Ovary (tissue), 9 donors: ENCODE data around the gene GCC2. TPM values are rescaled to one million over a fixed set of nuclear protein-coding genes. Genes with fewer than 3 reads are reported as not detected.
"Not testable (repeated sequence)": the region's sequence is repeated elsewhere in the genome, so short reads cannot be mapped to it uniquely, and the experiment has no call there.

Experiments
- DNase-seq, 5 donors: peaks; one replicate each; pipeline ENCODE4 v3.0.0-alpha.2; 2019 to 2020
- H3K27ac ChIP-seq, 2 donors: fragments of 200-600 bp; one replicate each; pipeline versions ENCODE4 v1.5.1 to v1.8.0; 2019 to 2022
- H3K27me3 ChIP-seq: fragments of 200-600 bp; one replicate; pipeline ENCODE4 v1.8.0; 2022
- H3K36me3 ChIP-seq: fragments of 200-600 bp; sonication (generic); one replicate; pipeline ENCODE4 v1.5.1; 2019
- H3K4me1 ChIP-seq: one replicate; pipeline ENCODE4 v1.8.1; 2013; ENCODE audit warnings: mild to moderate bottlenecking, moderate library complexity; ENCODE audit not compliant: insufficient read depth
- H3K4me3 ChIP-seq: fragments of 200-600 bp; sonication (generic); one replicate; pipeline ENCODE4 v1.5.1; 2017
- H3K9me3 ChIP-seq, 2 donors: fragments of 200-600 bp in 1 of 2; sonication (generic) in 1 of 2; one replicate each; pipeline versions ENCODE4 v1.5.1 to v1.8.1; 2013 to 2019; ENCODE audit warnings: mild to moderate bottlenecking in 1 of 2, moderate library complexity in 1 of 2
- CTCF ChIP-seq, 3 donors: fragments of 450-650 bp in 2 of 3; fragments of 200-600 bp in 1 of 3; IDR thresholded peaks; one replicate each; pipeline versions ENCODE4 v1.5.1 to v1.8.0; 2016 to 2022; ENCODE audit warnings: antibody characterized with exemption in 3 of 3, mild to moderate bottlenecking in 1 of 3
- EP300 ChIP-seq: sonication (generic); formaldehyde crosslinking; IDR thresholded peaks from one replicate; pipeline ENCODE4 v1.6.1; 2017; ENCODE audit warnings: antibody characterized with exemption
- POLR2A ChIP-seq: fragments of 450-650 bp; IDR thresholded peaks from one replicate; pipeline ENCODE4 v1.6.1; 2017; ENCODE audit warnings: antibody characterized with exemption, mild to moderate bottlenecking, moderate library complexity
- WGBS, 3 donors: extraction: QIAGEN DNeasy Blood & Tissue Kit in 1 of 3; methylation state at CpG; one replicate each; pipeline versions ENCODE4 v1.1.5 to v1.1.7; 2013 to 2017; 5-methylcytosine and 5-hydroxymethylcytosine counted together
- intact Hi-C, 4 donors: fragments of 100-400 bp; cut with DNase I; formaldehyde crosslinking; loops; one replicate each; pipeline versions ENCODE4 v1.11.0 to v1.15.1; 2022 to 2023
- polyA plus RNA-seq, 2 donors: library from polyadenylated mRNA; stranded (reverse); fragments of 200-250 nt in 1 of 2; fragments of 350-450 nt in 1 of 2; fragmentation: Illumina TruSeq in 1 of 2; extraction: RNeasy Lipid Tissue Mini Kit (QIAGEN cat#74804) in 1 of 2; gene quantifications; one replicate each; pipeline ENCODE4 v1.2.3, GENCODE V29; 2013 to 2014
- total RNA-seq, 7 donors: library from RNA; depleted of rRNA in 2 of 7; stranded (reverse); fragments of >200 nt in 2 of 7; fragmentation: NEBNext Ultra II Directional in 3 of 7; extraction: Animal tissue kit (Norgen Biotek cat#: 25700) in 3 of 7; gene quantifications; one replicate each; pipeline versions ENCODE4 v1.1.0 to v1.2.4, GENCODE V29; 2016 to 2023
- donor health status: DM: no; HTN: no; CAD: no; lungs with moderate emphysema.
- donor health status: DM: no; HTN: no; CAD: no.
- donor health status: Bipolar disorder and iron deficiency.
- donor health status: DM: yes; HTN: yes; CAD: no.
- donor health status: DM: no; HTN: no; CAD: no.
- donor health status: DM: yes; HTN: yes; CAD: no.

Gene GCC2
- total and polyA plus RNA-seq, 9 donors, result 14.9 to 53.0 (median 42.1) TPM

- H3K9me3 ChIP-seq, result no peaks in the 10 kb centered on the region
- H3K36me3 ChIP-seq, result no peaks in the 10 kb centered on the region
- H3K27me3 ChIP-seq, result no peaks in the 10 kb centered on the region
- no peak overlapping the region for H3K27ac ChIP-seq
- DNase-seq, result no peak
- H3K4me3 ChIP-seq, result no peak overlapping the region
- no peak for TF ChIP-seq CTCF (IDR thresholded peaks at IDR 0.05)
- TF ChIP-seq EP300, result no peak
- TF ChIP-seq POLR2A, result no peak
- intact Hi-C loops, result no loop called here
- no peaks in the 10 kb centered on the region for H3K4me1 ChIP-seq
Observed at GRCh38 chr2:108491848-108492247, 42.8 kb downstream of the GCC2 start.

- Histone ChIP-seq H3K36me3 (no peaks in the 10 kb centered on the region), H3K4me3 (no peak overlapping the region), H3K4me1 (no peaks in the 10 kb centered on the region), H3K27me3 (no peaks in the 10 kb centered on the region), H3K27ac (no peak overlapping the region), H3K9me3 (no peaks in the 10 kb centered on the region)
- no peak for DNase-seq
- 76 to 87% (median 83%) methylated on average over 4 of the region's 4 CpGs for WGBS, 3 donors
- intact Hi-C loops, result no loop called here
- no peak for TF ChIP-seq EP300
- no peak for TF ChIP-seq CTCF (IDR thresholded peaks at IDR 0.05)
- no peak for TF ChIP-seq POLR2A
Observed at GRCh38 chr2:108492364-108492763, 43.4 kb downstream of the GCC2 start.

- DNase-seq, result not testable (repeated sequence)
Observed at GRCh38 chr2:108496167-108496566, 47.2 kb downstream of the GCC2 start.

GRCh38 chr2:108507620-108508019 is 58.6 kb downstream of the GCC2 start:
- H3K27me3 ChIP-seq, H3K27ac ChIP-seq, DNase-seq, intact Hi-C loops, H3K36me3 ChIP-seq, H3K9me3 ChIP-seq, H3K4me3 ChIP-seq, H3K4me1 ChIP-seq: not testable (repeated sequence)
- 37 to 64% (median 61%) methylated on average over 4 of the region's 4 CpGs for WGBS, 3 donors

More at GRCh38 chr2:108496167-108496566, 47.2 kb downstream of the GCC2 start:
- H3K4me3 ChIP-seq, intact Hi-C loops, H3K27me3 ChIP-seq, H3K36me3 ChIP-seq, H3K27ac ChIP-seq, H3K4me1 ChIP-seq, H3K9me3 ChIP-seq: not testable (repeated sequence)
- WGBS, 3 donors, result 55 to 96% (median 95%) methylated on average over 1 to 2 of the region's 3 CpGs

GRCh38 chr2:108512431-108512830 is 63.4 kb downstream of the GCC2 start:
- H3K4me1 ChIP-seq, H3K27me3 ChIP-seq, H3K27ac ChIP-seq, H3K9me3 ChIP-seq, H3K36me3 ChIP-seq, intact Hi-C loops, DNase-seq, H3K4me3 ChIP-seq: not testable (repeated sequence)
- WGBS, 3 donors, result 30 to 66% (median 46%) methylated on average over 3 of the region's 3 CpGs

GRCh38 chr2:108514478-108514877 is 65.5 kb downstream of the GCC2 start:
- H3K27me3 ChIP-seq, H3K36me3 ChIP-seq, DNase-seq, H3K9me3 ChIP-seq, H3K4me3 ChIP-seq, H3K27ac ChIP-seq, intact Hi-C loops, H3K4me1 ChIP-seq: not testable (repeated sequence)
- 48 to 73% (median 59%) methylated on average over 2 of the region's 2 CpGs for WGBS, 3 donors

GRCh38 chr2:108524688-108525087 is 75.7 kb downstream of the GCC2 start:
- H3K27ac ChIP-seq, DNase-seq, H3K9me3 ChIP-seq, intact Hi-C loops, H3K4me1 ChIP-seq, H3K36me3 ChIP-seq, H3K4me3 ChIP-seq, H3K27me3 ChIP-seq: not testable (repeated sequence)
- 96 to 98% (median 97%) methylated on average over 3 to 6 of the region's 6 CpGs for WGBS, 3 donors

- DNase-seq, H3K9me3 ChIP-seq, intact Hi-C loops, H3K36me3 ChIP-seq, H3K27me3 ChIP-seq, H3K4me3 ChIP-seq, H3K27ac ChIP-seq, H3K4me1 ChIP-seq: not testable (repeated sequence)
Observed at GRCh38 chr2:108525258-108525657, 76.3 kb downstream of the GCC2 start.
